SU-DHL-6 (cell line): Measurements from ENCODE around the gene SAMD14.

Experiments used
- EZH2phosphoT487 ChIP-seq: fragments of 200-600 bp; sonication (generic), shearing (Covaris generic); conservative IDR thresholded peaks from 2 replicates; pipeline ENCODE4 v1.6.1; 2018; ENCODE audit warnings: mild to moderate bottlenecking, antibody characterized with exemption, low read length, moderate library complexity, mixed read lengths
- TF ChIP-seq, protein P1 (sequence below): fragments of 200-600 bp; sonication (generic); IDR thresholded peaks from one replicate; pipeline ENCODE4 v1.5.1; 2017; ENCODE audit warnings: antibody characterized with exemption, mild to moderate bottlenecking, low read length, moderate library complexity; ENCODE audit not compliant: insufficient read depth, poor library complexity, severe bottlenecking

DNA sequence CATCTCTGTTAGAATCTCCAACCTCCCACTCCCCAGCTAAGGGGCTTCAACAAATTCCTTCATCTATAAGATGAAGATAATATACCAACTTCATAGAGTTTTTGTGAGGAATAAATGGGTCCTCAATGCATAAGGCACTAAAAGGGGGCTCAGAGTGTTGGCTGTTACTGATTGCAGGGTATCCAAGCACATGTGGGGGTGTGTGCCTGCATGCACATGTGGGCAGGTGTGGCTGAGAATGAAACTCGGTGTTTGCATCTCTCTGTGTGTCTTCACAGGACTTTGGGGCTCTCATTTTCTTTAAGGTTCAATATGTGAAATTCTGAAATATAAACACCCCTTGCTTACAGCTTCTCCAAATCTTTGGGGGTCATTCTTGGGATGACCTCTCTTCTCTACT lies 24.6 kb upstream of the SAMD14 start:
- TF ChIP-seq, protein P1, sequence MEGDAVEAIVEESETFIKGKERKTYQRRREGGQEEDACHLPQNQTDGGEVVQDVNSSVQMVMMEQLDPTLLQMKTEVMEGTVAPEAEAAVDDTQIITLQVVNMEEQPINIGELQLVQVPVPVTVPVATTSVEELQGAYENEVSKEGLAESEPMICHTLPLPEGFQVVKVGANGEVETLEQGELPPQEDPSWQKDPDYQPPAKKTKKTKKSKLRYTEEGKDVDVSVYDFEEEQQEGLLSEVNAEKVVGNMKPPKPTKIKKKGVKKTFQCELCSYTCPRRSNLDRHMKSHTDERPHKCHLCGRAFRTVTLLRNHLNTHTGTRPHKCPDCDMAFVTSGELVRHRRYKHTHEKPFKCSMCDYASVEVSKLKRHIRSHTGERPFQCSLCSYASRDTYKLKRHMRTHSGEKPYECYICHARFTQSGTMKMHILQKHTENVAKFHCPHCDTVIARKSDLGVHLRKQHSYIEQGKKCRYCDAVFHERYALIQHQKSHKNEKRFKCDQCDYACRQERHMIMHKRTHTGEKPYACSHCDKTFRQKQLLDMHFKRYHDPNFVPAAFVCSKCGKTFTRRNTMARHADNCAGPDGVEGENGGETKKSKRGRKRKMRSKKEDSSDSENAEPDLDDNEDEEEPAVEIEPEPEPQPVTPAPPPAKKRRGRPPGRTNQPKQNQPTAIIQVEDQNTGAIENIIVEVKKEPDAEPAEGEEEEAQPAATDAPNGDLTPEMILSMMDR: no peak
- TF ChIP-seq EZH2phosphoT487: no peak
